ENCODE measurements around the gene SSBP3.
"Not testable (repeated sequence)": the region's sequence is repeated elsewhere in the genome, so short reads cannot be mapped to it uniquely, and the experiment has no call there.

The SSBP3 gene

DNA sequence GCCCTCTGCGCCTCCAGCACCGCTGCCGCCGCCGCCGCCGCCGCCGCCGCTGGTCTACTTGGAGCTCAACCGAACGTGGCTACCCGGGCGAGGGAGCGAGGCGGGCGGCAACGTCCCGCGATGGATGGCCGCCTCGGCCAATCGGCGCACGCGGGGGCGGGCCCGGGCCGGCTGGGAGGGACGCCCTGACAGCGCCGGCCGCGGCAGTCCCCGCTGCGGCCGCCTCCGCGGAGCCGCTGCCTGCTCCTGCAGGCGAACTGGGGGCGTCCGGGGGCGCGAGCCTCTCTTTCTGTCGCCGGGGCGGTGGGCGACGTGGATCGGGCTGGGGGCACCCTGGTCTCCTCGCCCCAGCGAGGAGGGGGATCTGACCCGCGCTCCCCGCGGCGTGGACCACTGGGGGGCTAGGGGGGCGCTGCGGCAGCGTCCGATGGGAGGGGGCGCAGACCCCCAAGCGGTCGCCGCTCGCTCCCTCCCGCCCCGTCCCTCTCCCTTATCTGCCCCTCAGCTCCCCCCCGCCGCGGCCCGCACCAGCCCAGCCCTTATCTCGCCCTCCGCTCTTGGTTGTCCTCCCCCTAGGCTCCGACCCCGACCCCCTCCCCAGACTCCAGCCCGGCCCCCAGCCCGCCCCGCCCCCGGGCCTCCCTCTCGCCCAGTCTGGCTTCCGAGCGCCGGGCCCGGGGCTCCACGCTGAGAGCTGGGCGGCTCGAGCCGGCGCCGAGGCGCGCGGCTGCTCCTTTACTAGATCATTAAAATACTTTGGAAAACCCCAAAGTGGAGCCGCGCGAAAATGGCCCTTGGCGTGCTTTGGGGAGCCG, at the start of gene SSBP3:
Gene SSBP3 (minus strand): TSS at position 56 of the 815 bp plus-strand sequence.
- TF ChIP-seq, protein P1, sequence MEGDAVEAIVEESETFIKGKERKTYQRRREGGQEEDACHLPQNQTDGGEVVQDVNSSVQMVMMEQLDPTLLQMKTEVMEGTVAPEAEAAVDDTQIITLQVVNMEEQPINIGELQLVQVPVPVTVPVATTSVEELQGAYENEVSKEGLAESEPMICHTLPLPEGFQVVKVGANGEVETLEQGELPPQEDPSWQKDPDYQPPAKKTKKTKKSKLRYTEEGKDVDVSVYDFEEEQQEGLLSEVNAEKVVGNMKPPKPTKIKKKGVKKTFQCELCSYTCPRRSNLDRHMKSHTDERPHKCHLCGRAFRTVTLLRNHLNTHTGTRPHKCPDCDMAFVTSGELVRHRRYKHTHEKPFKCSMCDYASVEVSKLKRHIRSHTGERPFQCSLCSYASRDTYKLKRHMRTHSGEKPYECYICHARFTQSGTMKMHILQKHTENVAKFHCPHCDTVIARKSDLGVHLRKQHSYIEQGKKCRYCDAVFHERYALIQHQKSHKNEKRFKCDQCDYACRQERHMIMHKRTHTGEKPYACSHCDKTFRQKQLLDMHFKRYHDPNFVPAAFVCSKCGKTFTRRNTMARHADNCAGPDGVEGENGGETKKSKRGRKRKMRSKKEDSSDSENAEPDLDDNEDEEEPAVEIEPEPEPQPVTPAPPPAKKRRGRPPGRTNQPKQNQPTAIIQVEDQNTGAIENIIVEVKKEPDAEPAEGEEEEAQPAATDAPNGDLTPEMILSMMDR (IDR thresholded peaks at IDR 0.05; ENCODE audit: insufficient read depth, missing control alignments), result no peak
- DNase-seq (ENCODE audit: insufficient read length, low spot score) (peak; percentile 79), FAIRE-seq (no peak)

DNA sequence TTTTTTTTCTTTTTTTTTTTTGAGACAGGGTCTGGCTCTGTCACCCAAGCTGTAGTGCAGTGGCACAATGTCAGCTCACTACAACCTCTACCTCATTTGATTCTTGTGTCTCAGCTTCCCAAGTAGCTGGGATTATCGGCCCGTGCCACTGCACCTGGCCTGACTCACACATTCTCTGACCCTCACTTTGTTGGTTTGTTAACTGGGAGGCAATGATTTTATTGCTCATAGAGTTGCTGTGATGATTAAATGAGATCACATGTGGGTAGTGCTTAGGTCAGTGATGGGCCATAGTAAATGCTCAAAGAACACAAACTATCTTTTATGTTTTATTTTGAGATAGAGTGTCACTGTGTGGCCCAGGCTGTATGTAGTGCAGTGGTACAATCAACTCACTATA, 47.3 kb upstream of the SSBP3 start:
- DNase-seq (ENCODE audit: insufficient read length, low spot score) (no peak), FAIRE-seq (no peak)
- TF ChIP-seq, protein P1 (IDR thresholded peaks at IDR 0.05; ENCODE audit: insufficient read depth, missing control alignments), result no peak

DNA sequence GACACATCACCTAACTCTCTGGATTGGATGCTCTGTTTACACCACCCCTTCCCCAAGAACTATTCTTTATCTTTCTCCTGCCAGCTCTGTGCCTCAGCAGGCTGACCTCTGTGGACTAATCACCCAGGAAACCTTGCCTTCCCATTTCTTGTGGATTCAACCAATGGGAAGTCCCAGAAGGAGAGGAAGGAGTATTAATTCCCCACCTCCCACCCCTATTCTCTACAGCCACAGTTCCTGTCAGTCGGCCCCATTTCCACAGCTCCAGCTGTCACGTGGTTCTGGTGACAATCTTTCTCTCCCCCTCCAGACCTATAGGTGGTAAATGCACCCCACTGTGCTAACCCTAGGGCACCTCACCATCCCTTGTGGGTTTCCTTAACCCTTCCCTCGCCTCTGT, 46.8 kb upstream of the SSBP3 start:
- FAIRE-seq (no peak), DNase-seq (ENCODE audit: insufficient read length, low spot score) (no peak)
- TF ChIP-seq, protein P1 (IDR thresholded peaks at IDR 0.05; ENCODE audit: insufficient read depth, missing control alignments), result no peak

DNA sequence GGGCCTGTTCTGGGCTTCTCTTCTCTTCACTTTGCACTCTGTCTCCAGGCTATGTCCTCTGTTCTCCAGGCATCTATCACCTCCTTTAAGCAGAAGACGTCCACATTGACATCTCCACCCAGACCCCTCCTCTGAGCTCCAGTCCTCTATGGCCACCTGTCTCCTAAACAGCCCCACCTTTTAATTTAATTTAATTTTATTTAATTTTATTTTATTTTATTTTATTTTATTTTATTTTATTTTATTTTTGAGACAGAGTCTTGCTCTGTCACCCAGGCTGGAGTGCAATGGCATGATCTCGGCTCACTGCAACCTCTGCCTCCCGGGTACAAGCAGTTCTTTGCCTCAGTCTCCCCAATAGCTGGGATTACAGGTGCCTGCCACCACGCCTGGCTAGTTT, 43.2 kb upstream of the SSBP3 start:
- DNase-seq (ENCODE audit: insufficient read length, low spot score); FAIRE-seq: not testable (repeated sequence)

DNA sequence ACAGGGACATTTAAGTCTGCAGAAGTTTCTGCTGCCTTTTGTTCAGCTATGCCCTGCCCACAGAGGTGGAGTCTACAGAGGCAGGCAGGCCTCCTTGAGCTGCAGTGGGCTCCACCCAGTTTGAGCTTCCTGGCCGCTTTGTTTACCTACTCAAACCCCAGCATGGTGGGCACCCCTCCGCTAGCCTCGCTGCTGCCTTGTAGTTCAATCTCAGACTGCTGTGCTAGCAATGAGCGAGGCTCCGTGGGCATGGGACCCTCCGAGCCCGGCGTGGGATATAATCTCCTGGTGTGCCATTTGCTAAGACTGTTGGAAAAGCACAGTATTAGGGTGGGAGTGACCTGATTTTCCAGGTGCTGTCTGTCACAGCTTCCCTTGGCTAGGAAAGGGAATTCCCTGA, 42.6 kb upstream of the SSBP3 start:
- FAIRE-seq; DNase-seq (ENCODE audit: insufficient read length, low spot score): not testable (repeated sequence)

DNA sequence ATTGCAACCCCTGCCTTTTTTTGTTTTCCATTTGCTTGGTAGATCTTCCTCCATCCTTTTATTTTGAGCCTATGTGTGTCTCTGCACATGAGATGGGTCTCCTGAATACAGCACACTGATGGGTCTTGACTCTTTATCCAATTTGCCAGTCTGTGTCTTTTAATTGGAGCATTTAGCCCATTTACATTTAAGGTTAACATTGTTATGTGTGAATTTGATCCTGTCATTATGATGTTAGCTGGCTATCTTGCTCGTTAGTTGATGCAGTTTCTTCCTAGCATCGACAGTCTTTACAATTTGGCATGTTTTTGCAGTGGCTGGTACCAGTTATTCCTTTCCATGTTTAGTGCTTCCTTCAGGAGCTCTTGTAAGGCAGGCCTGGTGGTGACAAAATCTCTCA, 40.9 kb upstream of the SSBP3 start:
- not testable (repeated sequence) for FAIRE-seq; DNase-seq (ENCODE audit: insufficient read length, low spot score)

DNA sequence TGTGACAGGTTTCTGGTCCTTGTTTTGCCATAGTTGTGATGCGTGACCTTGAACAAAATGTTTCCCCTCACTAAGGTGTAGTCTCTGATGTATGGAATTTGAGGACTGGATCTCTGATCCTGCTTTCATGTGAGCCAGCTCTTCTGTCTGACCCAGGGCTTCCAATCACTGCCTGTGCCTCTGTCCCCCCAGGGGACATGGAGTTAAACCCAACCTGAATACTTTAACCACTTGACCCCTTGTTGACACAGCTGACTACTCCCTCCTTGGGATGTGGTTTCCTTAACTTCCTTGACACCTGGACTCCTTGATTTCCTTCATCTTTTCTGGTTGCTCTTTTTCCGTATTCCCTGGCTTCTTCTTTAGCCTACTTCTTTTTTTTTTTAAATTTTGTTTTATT, 36.0 kb upstream of the SSBP3 start:
- TF ChIP-seq, protein P1 (IDR thresholded peaks at IDR 0.05; ENCODE audit: insufficient read depth, missing control alignments), result no peak
- DNase-seq (ENCODE audit: insufficient read length, low spot score), result no peak
- FAIRE-seq, result no peak

DNA sequence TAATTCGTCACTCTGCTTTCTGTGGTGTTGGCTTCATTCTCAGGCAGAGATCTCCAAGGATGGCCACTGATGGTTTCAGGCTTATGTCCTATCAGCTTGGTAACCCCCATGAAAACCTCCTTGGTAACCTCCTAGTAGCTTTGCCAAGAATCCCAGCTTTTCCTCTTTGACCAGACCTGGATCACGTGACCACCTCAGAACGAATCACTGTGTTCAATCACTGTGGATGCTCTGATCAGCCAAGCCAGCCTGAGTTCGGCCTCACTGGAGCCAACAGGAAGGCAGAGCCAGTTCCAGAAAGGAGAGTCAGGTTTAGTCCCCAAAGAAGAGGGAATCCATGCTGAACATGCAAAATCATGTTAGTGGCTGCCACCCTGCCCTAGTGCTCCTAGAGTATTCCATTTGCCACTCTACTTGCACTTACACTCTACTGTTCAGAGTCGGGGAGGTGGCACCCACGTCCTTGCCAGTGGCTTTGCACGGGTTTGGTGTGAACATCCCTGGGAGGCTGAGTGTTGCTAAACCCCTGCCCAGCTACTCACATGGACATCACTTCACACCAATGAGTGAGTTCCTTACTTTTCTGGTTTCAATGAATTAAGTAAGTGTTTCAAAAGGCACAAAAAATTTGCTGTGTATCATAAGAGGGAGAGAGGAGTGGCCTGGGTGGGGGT, 33.5 kb upstream of the SSBP3 start:
- no peak for DNase-seq (ENCODE audit: insufficient read length, low spot score)
- no peak for FAIRE-seq
- TF ChIP-seq, protein P1 (IDR thresholded peaks at IDR 0.05; ENCODE audit: insufficient read depth, missing control alignments), result no peak

All from D721Med (cell line).